Uterus (tissue), 4 donors: ENCODE results near the gene ALOX15. TPM values are rescaled to one million over a fixed set of nuclear protein-coding genes. Genes with fewer than 3 reads are reported as not detected.

Source experiments
- DNase-seq, 2 donors: peaks; one replicate each; pipeline ENCODE4 v3.0.0-alpha.2; 2019 to 2020
- H3K27ac ChIP-seq, 2 donors: fragments of 200-600 bp; sonication (generic); 1 replicate in 1 of 2; 2 replicates in 1 of 2; pipeline ENCODE4 v1.5.1; 2016 to 2018
- H3K27me3 ChIP-seq, 2 donors: fragments of 200-600 bp; sonication (generic); one replicate each; pipeline ENCODE4 v1.5.1; 2018 to 2019; ENCODE audit warnings: control low read depth in 1 of 2
- H3K36me3 ChIP-seq, 2 donors: fragments of 200-600 bp; sonication (generic); one replicate each; pipeline ENCODE4 v1.5.1; 2019; ENCODE audit warnings: control low read depth in 1 of 2
- H3K4me1 ChIP-seq, 2 donors: fragments of 200-600 bp; sonication (generic); one replicate each; pipeline ENCODE4 v1.5.1; 2018 to 2019; ENCODE audit warnings: control low read depth in 1 of 2
- H3K4me3 ChIP-seq, 2 donors: fragments of 200-600 bp; sonication (generic); 1 replicate in 1 of 2; 2 replicates in 1 of 2; pipeline ENCODE4 v1.5.1; 2018 to 2019; ENCODE audit warnings: mild to moderate bottlenecking in 1 of 2
- H3K9me3 ChIP-seq, 2 donors: fragments of 200-600 bp; sonication (generic); one replicate each; pipeline ENCODE4 v1.5.1; 2019; ENCODE audit warnings: control low read depth in 1 of 2
- CTCF ChIP-seq, 4 experiments: fragments of 200-600 bp in 2 of 4; fragments of 450-650 bp in 2 of 4; sonication (generic) in 2 of 4; IDR thresholded peaks; one replicate each; pipeline ENCODE4 v1.5.1; 2016 to 2019; ENCODE audit warnings: antibody characterized with exemption in 4 of 4, mild to moderate bottlenecking in 2 of 4, moderate library complexity in 1 of 4
- POLR2A ChIP-seq, 2 donors: fragments of 450-650 bp; IDR thresholded peaks; one replicate each; pipeline ENCODE4 v1.6.1; 2016; ENCODE audit warnings: antibody characterized with exemption in 2 of 2, mild to moderate bottlenecking in 1 of 2, moderate library complexity in 1 of 2
- intact Hi-C: fragments of 100-400 bp; cut with DNase I; formaldehyde crosslinking; loops from one replicate; pipeline ENCODE4 v1.15.1; 2023; ENCODE audit warnings: low total_unique reads
- total RNA-seq, 4 donors: library from RNA; depleted of rRNA in 3 of 4; stranded (reverse); fragments of >200 nt in 3 of 4; gene quantifications; one replicate each; pipeline versions ENCODE4 v1.1.0 to v1.2.4, GENCODE V29; 2014 to 2023
- donor health status: DM: yes; HTN: yes; CAD: no.

Gene ALOX15
- total RNA-seq, 4 donors from 2014 or later = 0.24 to 2.9 TPM; not detected in 2

GRCh38 chr17:4584917-4585637 is 56.4 kb downstream of the ALOX15 start:
- H3K27ac ChIP-seq = peak overlapping the region; percentile 12 to 39
- H3K4me1 ChIP-seq = peaks cover 0 to 14% of the 10 kb centered on the region in 2 donors
- no peak for DNase-seq
- H3K36me3 ChIP-seq = no peaks in the 10 kb centered on the region
- peak overlapping the region in 1 of 2 donors; percentile 40 for H3K4me3 ChIP-seq
- no peak for TF ChIP-seq CTCF (IDR thresholded peaks at IDR 0.05)
- TF ChIP-seq POLR2A (IDR thresholded peaks at IDR 0.05) = no peak
- intact Hi-C loops = no loop called here
- H3K27me3 ChIP-seq = no peaks in the 10 kb centered on the region
- no peaks in the 10 kb centered on the region for H3K9me3 ChIP-seq

- intact Hi-C loops = no loop called here
- DNase-seq = peak in 1 of 2 donors; percentile 55
- Histone ChIP-seq H3K4me3 (peak within 1 kb of the TSS; percentile 34 to 40), H3K9me3 (no peaks in the 10 kb centered on the region), H3K36me3 (no peaks in the 10 kb centered on the region), H3K4me1 (peaks cover 0 to 14% of the 10 kb centered on the region in 2 donors), H3K27me3 (no peaks in the 10 kb centered on the region), H3K27ac (peak within 1 kb of the TSS; percentile 12 to 40)
- TF ChIP-seq CTCF (IDR thresholded peaks at IDR 0.05) (peak in 1 of 4 experiments; percentile 27), POLR2A (IDR thresholded peaks at IDR 0.05) (peak; percentile 8 to 45)
Observed at GRCh38 chr17:4584101-4584916, 57.2 kb downstream of the ALOX15 start, which contains the start of gene SMTNL2. Gene SMTNL2, plus strand, starts transcription at chr17:4584529. Its CDS starts 77 bp downstream, at chr17:4584606.

DNA sequence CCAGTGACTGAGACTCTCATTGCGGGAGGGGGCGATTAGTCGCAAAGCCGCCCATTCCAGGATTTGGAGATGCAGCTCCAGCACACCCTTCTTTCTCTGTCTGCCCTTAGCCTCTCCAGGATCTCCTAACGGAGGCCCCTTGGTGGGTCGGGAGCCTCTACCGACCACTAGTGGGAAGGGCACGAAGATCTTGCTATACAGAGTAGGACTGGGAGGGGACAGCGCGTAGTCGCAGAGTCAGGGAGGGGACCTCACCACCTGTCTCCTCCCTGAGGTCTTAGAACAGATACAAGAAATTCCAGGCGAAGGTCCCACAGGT is 57.7 kb downstream of the ALOX15 start:
- DNase-seq = no peak
- peak overlapping the region; percentile 34 to 40 for H3K4me3 ChIP-seq
- TF ChIP-seq POLR2A (IDR thresholded peaks at IDR 0.05) (no peak), CTCF (IDR thresholded peaks at IDR 0.05) (peak in 2 of 4 experiments; percentile 33 to 39)
- H3K27ac ChIP-seq = peak overlapping the region in 1 of 2 donors; percentile 40
- no peaks in the 10 kb centered on the region for H3K36me3 ChIP-seq
- no peaks in the 10 kb centered on the region for H3K27me3 ChIP-seq
- peaks cover 0 to 14% of the 10 kb centered on the region in 2 donors for H3K4me1 ChIP-seq
- no peaks in the 10 kb centered on the region for H3K9me3 ChIP-seq
- intact Hi-C loops = no loop called here

- no peak overlapping the region for H3K4me3 ChIP-seq
- H3K36me3 ChIP-seq = no peaks in the 10 kb centered on the region
- H3K27me3 ChIP-seq = no peaks in the 10 kb centered on the region
- H3K9me3 ChIP-seq = no peaks in the 10 kb centered on the region
- DNase-seq = no peak
- no peak for TF ChIP-seq CTCF (IDR thresholded peaks at IDR 0.05)
- no peak for TF ChIP-seq POLR2A (IDR thresholded peaks at IDR 0.05)
- peaks cover 0 to 14% of the 10 kb centered on the region in 2 donors for H3K4me1 ChIP-seq
- intact Hi-C loops = no loop called here
- H3K27ac ChIP-seq = no peak overlapping the region
Observed at GRCh38 chr17:4583206-4583605, 58.3 kb downstream of the ALOX15 start.

DNA sequence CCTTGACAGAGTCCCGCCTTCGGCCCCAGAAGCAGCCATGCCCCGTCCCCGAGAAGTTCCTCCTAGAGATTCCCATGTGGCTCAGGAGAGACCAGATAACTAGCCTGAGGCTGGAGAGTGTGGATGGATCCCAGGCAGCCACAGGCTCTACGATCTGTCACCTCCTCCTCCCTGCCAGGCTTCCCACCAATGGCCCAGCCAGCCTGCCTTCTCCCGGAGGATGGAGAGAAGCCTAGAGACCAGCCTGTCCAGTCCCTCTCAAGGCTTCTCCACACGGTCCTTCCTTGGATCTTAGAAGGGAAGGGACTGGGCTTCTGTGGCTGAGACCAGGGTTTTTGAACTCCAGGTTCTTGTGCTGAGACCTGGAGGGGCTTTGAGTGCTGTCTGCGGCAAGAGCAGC is 58.8 kb downstream of the ALOX15 start:
- H3K27me3 ChIP-seq = no peaks in the 10 kb centered on the region
- H3K4me3 ChIP-seq = no peak overlapping the region
- TF ChIP-seq CTCF (IDR thresholded peaks at IDR 0.05) = no peak
- TF ChIP-seq POLR2A (IDR thresholded peaks at IDR 0.05) = no peak
- H3K4me1 ChIP-seq = peaks cover 0 to 14% of the 10 kb centered on the region in 2 donors
- DNase-seq = no peak
- H3K27ac ChIP-seq = no peak overlapping the region
- intact Hi-C loops = no loop called here
- H3K36me3 ChIP-seq = no peaks in the 10 kb centered on the region
- no peaks in the 10 kb centered on the region for H3K9me3 ChIP-seq
